H1 (cell line): ENCODE measurements around the gene GPC6. TPM values are rescaled to one million over a fixed set of nuclear protein-coding genes. Genes with fewer than 3 reads are reported as not detected.

Source experiments
- polyA plus RNA-seq, 7 experiments: library from polyadenylated mRNA; depleted of rRNA in 3 of 7; stranded (reverse) in 5 of 7; unstranded in 2 of 7; fragments of >200 nt in 5 of 7; fragments of 200-250 nt in 2 of 7; gene quantifications; 1 replicate in 5 of 7; 2 replicates in 1 of 7; 4 replicates in 1 of 7; pipeline versions ENCODE4 v1.2.1 to v1.2.3, GENCODE V29; 2011 to 2013; ENCODE audit warnings: missing spikeins in 2 of 7, mixed read lengths in 2 of 7
- small RNA-seq: library from polyadenylated mRNA; stranded (forward); fragments of <200 nt; extraction: miRNeasy Mini kit (QIAGEN cat#:217004); gene quantifications from one replicate; pipeline ENCODE3, GENCODE V24; 2013; ENCODE audit not compliant: insufficient read depth
- total RNA-seq: library from RNA; stranded (reverse); fragmentation: NEBNext Ultra II Directional; extraction: Animal tissue kit (Norgen Biotek cat#: 25700); gene quantifications from 2 replicates; pipeline ENCODE4 v1.2.1, GENCODE V29; 2021

The GPC6 gene
- total and polyA plus RNA-seq, 2 of the 8 experiments (the other 6 are each of a cell fraction or from before 2014, with no cell fraction given), result 5.4 to 12.0 TPM

Small RNA genes lying within 50 kb of the gene (small RNA-seq; reads per million reads assigned to genes)
- not detected for gene RNA5SP35
